ENCODE data around the gene GSX2.

The GSX2 gene

GRCh38 chr4:54056360-54056759, 43.6 kb upstream of the GSX2 start:
- no peaks in the 10 kb centered on the region for H3K27me3 ChIP-seq (ENCODE audit: insufficient read depth, poor library complexity, severe bottlenecking)
- H3K27ac ChIP-seq (ENCODE audit: poor library complexity, severe bottlenecking) = no peak overlapping the region
- peaks cover 20% of the 10 kb centered on the region for H3K4me1 ChIP-seq (ENCODE audit: insufficient read depth, poor library complexity, severe bottlenecking)
- H3K9me3 ChIP-seq (ENCODE audit: severe bottlenecking) = no peaks in the 10 kb centered on the region
- H3K4me3 ChIP-seq (ENCODE audit: severe bottlenecking) = no peak overlapping the region
- no peak for DNase-seq (ENCODE audit: low spot score)
- no peak for TF ChIP-seq CTCF (IDR thresholded peaks at IDR 0.05; ENCODE audit: poor library complexity, severe bottlenecking)
- peaks cover 9% of the 10 kb centered on the region for H3K36me3 ChIP-seq (ENCODE audit: low read depth)
- ATAC-seq (ENCODE audit: low read depth) = no peak

- peaks cover 18% of the 10 kb centered on the region for H3K36me3 ChIP-seq (ENCODE audit: low read depth)
- no peaks in the 10 kb centered on the region for H3K27me3 ChIP-seq (ENCODE audit: insufficient read depth, poor library complexity, severe bottlenecking)
- no peaks in the 10 kb centered on the region for H3K9me3 ChIP-seq (ENCODE audit: severe bottlenecking)
- DNase-seq (ENCODE audit: low spot score) = no peak
- H3K27ac ChIP-seq (ENCODE audit: poor library complexity, severe bottlenecking) = no peak overlapping the region
- no peak overlapping the region for H3K4me3 ChIP-seq (ENCODE audit: severe bottlenecking)
- ATAC-seq (ENCODE audit: low read depth) = no peak
- TF ChIP-seq CTCF (IDR thresholded peaks at IDR 0.05; ENCODE audit: poor library complexity, severe bottlenecking) = no peak
- H3K4me1 ChIP-seq (ENCODE audit: insufficient read depth, poor library complexity, severe bottlenecking) = peaks cover 34% of the 10 kb centered on the region
These were observed 41.8 kb upstream of the GSX2 start for GRCh38 chr4:54058171-54058570.

- no peaks in the 10 kb centered on the region for H3K9me3 ChIP-seq (ENCODE audit: severe bottlenecking)
- H3K27ac ChIP-seq (ENCODE audit: poor library complexity, severe bottlenecking) = no peak overlapping the region
These were observed 39.8 kb upstream of the GSX2 start for GRCh38 chr4:54060116-54060515.

GRCh38 chr4:54061067-54061466, 38.9 kb upstream of the GSX2 start:
- H3K27ac ChIP-seq (ENCODE audit: poor library complexity, severe bottlenecking) = no peak overlapping the region
- H3K9me3 ChIP-seq (ENCODE audit: severe bottlenecking) = no peaks in the 10 kb centered on the region
- TF ChIP-seq CTCF (IDR thresholded peaks at IDR 0.05; ENCODE audit: poor library complexity, severe bottlenecking) = no peak
- DNase-seq (ENCODE audit: low spot score) (no peak), ATAC-seq (ENCODE audit: low read depth) (no peak)
- peaks cover 47% of the 10 kb centered on the region for H3K4me1 ChIP-seq (ENCODE audit: insufficient read depth, poor library complexity, severe bottlenecking)
- H3K4me3 ChIP-seq (ENCODE audit: severe bottlenecking) = no peak overlapping the region
- H3K27me3 ChIP-seq (ENCODE audit: insufficient read depth, poor library complexity, severe bottlenecking) = no peaks in the 10 kb centered on the region
- H3K36me3 ChIP-seq (ENCODE audit: low read depth) = peaks cover 18% of the 10 kb centered on the region

More at GRCh38 chr4:54060116-54060515, 39.8 kb upstream of the GSX2 start:
- Histone ChIP-seq H3K36me3 (ENCODE audit: low read depth) (peaks cover 18% of the 10 kb centered on the region), H3K4me1 (ENCODE audit: insufficient read depth, poor library complexity, severe bottlenecking) (peaks cover 37% of the 10 kb centered on the region), H3K4me3 (ENCODE audit: severe bottlenecking) (no peak overlapping the region), H3K27me3 (ENCODE audit: insufficient read depth, poor library complexity, severe bottlenecking) (no peaks in the 10 kb centered on the region)
- ATAC-seq (ENCODE audit: low read depth) (no peak), DNase-seq (ENCODE audit: low spot score) (no peak)
- no peak for TF ChIP-seq CTCF (IDR thresholded peaks at IDR 0.05; ENCODE audit: poor library complexity, severe bottlenecking)

- Histone ChIP-seq H3K9me3 (ENCODE audit: severe bottlenecking) (no peaks in the 10 kb centered on the region), H3K4me1 (ENCODE audit: insufficient read depth, poor library complexity, severe bottlenecking) (peaks cover 55% of the 10 kb centered on the region), H3K4me3 (ENCODE audit: severe bottlenecking) (no peak overlapping the region), H3K27me3 (ENCODE audit: insufficient read depth, poor library complexity, severe bottlenecking) (no peaks in the 10 kb centered on the region), H3K36me3 (ENCODE audit: low read depth) (peaks cover 18% of the 10 kb centered on the region), H3K27ac (ENCODE audit: poor library complexity, severe bottlenecking) (peak overlapping the region; percentile 94)
- ATAC-seq (ENCODE audit: low read depth) (no peak), DNase-seq (ENCODE audit: low spot score) (no peak)
- no peak for TF ChIP-seq CTCF (IDR thresholded peaks at IDR 0.05; ENCODE audit: poor library complexity, severe bottlenecking)
These were observed 38.1 kb upstream of the GSX2 start for GRCh38 chr4:54061873-54062272.
